Endothelial cell of umbilical vein (primary cell): Measurements from ENCODE around the gene OPCML.

Experiments used
- CTCF ChIP-seq, 2 donors: IDR thresholded peaks; 1 replicate in 1 of 2; 2 replicates in 1 of 2; pipeline ENCODE4 v1.5.1; 2011; ENCODE audit warnings: low read length in 2 of 2, mild to moderate bottlenecking in 2 of 2, moderate library complexity in 2 of 2, control low read depth in 1 of 2, inconsistent platforms in 1 of 2, low read depth in 1 of 2; ENCODE audit not compliant: insufficient read depth in 1 of 2; ENCODE audit errors: extremely low read depth in 1 of 2
- EZH2 ChIP-seq: IDR thresholded peaks from 2 replicates; pipeline ENCODE4 v1.6.1; 2012; ENCODE audit warnings: borderline replicate concordance, low read depth, mild to moderate bottlenecking, moderate library complexity, low read length, inconsistent platforms; ENCODE audit not compliant: severe bottlenecking
- MAX ChIP-seq: IDR thresholded peaks from 2 replicates; pipeline ENCODE4 v1.6.1; 2011; ENCODE audit not compliant: insufficient read depth, insufficient read length
- MYC ChIP-seq: IDR thresholded peaks from one replicate; pipeline ENCODE4 v1.6.1; 2011; ENCODE audit warnings: mild to moderate bottlenecking, low read depth, low read length
- POLR2A ChIP-seq: IDR thresholded peaks from 2 replicates; pipeline ENCODE4 v1.6.1; 2012; ENCODE audit warnings: low read depth, mild to moderate bottlenecking, control low read depth, low read length

- TF ChIP-seq POLR2A (no peak), CTCF (IDR thresholded peaks at IDR 0.05; ENCODE audit: extremely low read depth in 1 of 2, insufficient read depth in 1 of 2, low read depth in 1 of 2, low read length in 2 of 2) (no peak), EZH2 (no peak), MYC (no peak), MAX (no peak)
These were observed 892.9 kb downstream of the OPCML start for GRCh38 chr11:132639403-132639802.
